GM18909 (cell line): ENCODE measurements around the gene MFAP1.

Experiments
- ATAC-seq: cut with Tn5 transposase; IDR thresholded peaks from one replicate; pipeline ENCODE4 v1.9.1; 2021; ENCODE audit warnings: mild to moderate bottlenecking; ENCODE audit not compliant: unreplicated experiment, poor library complexity

MFAP1 gene

DNA sequence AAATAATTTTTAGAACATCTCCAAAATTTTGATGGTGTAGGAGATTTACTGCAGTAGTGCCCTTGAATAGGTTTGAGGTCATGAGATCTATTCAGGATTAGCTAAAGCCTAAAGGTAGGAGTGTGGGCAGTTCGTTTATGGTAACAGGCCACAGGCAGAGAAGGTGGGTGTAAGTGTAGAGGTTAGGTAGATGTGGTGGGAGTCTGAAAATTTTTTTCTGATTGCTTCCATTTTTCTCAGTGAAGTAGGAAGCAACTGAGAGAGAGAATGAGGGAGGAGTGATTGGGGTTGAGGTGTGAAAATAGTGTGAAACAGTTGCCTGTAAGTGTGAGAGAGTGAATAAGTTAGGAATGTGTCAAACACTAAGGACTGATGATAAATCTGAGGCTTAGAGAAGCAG is 45.5 kb downstream of the MFAP1 start:
- no peak for ATAC-seq

DNA sequence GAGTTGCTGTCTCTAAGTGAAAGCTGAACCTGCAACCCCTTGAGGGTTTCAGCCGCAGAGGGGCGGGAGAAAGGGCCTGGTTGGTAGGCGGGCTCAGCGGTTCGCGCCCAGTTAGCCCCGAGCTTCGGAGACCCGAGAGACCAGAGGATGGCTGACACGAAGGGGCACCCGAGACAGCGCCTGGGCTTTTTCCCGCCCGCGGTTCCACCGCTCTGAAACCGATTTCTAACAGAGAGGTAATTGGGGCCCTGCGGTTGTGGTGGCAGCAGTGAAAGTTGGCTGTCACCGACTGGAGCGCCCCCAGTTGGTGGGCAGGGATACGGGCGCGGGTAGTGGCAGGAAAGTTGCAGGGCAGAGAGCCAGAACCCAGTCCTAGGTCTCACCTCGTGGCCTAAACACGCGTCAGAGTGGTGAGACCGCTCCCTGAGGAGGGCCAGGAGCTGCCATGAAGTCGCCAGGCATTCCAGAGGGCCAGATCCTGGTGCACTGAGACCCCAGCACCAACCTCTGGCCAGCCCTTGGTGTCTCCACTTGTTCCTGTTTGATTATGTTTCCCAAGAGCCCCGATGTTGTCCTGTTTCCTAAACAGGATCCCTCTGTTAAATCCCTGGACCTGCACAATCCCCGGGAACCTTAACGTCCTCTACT is 47.1 kb downstream of the MFAP1 start:
- ATAC-seq, result peak; percentile 69

DNA sequence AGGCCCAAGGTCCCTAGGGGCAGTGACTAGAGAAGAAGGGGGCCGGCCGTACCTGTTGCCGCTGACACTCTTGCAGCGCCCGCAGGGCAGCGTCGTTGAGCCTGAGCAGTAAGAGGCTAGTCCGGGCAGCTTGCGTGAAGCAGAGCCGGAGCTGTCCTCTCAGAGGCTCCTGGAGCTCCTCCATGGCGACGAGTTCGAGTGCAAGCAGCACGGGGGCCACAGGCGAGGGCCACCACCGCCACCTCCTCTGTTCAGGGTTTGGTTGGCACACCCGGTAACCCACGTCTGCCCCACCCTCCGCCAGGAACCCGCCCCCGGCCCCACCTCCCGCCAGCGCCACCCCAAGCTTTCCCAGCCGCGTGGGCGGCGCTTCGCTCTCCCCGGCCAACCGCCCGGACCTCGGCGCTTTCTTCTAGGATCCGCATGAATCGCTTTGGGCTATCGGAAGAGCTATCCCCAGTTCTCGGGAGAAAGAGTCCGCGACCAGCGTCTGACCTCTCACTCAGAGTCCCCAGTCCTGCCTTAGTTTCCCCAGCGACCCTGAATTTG is 47.7 kb downstream of the MFAP1 start, which contains the start of gene ELL3:
TSS of gene ELL3 (minus strand) at position 249 of the 549 bp plus-strand sequence. CDS start at position 184, 65 bp downstream.
- ATAC-seq, result peak; percentile 39

DNA sequence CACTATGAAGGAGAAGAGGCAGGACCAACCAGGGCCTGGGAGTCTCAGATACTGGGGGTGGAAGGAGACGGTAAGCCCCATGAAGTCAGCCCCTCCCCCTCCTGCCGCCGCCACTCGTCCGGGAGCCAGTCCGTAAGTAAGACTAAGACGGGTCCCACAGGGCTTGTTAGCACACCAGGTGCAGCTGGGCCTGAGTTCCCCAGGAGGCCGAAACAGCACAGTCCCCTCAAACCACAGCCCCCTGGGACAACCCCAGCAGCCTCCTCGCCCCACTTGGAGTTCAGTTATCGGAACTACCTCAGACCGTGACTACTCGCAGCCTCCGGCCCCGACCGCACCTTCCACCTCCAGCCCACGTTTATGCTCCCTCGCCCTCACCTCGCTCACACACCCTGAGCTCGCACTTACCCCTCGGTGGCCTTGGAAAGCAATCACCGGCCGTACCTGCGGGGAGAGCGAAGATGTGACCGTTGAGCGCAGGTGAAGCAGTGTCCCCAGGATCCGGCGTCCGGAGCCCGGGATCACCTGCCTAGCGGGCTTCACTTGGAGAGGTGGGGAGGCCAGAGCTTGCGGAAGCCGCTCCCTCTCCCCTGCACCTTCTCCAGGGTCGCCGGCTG is 48.3 kb downstream of the MFAP1 start:
- ATAC-seq, result peak; percentile 69

DNA sequence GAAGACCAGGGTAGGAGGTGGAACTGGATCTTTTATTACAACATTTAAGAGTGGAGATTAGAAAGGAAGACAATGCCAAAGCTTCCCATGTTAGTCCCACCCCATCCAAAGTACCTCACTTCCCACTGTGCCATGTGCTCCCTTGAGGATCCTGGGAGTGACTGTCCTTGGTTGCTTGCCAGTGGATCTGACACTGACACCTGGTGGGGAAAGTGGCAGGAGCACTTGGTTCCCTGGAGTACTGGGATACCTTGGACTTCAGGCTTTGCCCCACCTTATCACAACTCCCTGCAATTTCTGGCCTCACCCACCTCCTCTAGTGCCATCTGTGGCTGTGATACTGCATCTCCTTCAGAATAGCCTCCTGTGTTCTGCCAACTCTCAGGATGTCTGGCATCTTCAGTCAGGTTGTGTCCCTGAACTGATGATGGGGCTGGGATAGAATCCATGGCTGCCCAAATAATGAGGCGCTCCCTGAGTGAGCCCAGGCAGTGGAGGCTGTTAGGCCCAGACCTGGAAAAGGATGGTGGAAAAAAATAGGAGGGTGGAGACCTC is 49.0 kb downstream of the MFAP1 start:
- no peak for ATAC-seq

DNA sequence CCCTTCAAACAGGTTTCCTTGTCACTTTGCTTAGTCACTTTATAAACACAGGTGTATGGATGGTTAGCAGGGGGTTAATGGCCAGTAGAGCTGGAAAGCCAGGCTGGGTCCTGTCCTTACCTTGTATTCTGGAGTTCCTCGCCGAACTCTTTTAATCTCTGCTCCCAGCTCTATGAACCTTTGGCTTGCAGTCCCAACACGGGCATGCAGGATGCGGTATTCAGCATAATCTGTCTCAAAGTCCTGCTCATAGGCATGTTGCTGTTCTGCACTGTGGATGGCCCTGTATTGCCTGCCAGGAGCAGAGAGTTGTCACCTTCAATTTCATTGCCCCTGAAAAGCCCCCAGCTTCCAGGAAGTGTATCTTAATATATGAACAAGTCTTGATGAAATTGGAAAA is 50.4 kb downstream of the MFAP1 start:
- no peak for ATAC-seq

DNA sequence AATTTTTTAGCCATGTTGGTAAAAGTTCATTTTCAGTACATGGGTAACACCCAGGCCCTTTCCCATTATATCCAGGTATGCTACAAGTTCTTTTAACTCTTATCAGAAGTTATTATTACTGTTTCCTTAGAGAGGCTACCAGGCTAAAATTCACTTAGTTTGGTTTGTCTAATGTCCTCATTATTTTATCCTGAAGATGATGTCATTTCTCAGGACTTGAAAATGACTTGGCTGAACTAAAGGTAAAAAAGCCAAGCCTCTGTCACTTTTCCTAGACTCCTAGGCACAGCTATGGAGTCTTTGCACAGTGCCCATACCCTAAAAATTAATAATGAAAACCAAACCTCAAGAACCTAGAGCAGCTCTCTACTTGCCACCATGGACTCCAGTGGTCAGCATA is 51.9 kb downstream of the MFAP1 start:
- ATAC-seq, result no peak

DNA sequence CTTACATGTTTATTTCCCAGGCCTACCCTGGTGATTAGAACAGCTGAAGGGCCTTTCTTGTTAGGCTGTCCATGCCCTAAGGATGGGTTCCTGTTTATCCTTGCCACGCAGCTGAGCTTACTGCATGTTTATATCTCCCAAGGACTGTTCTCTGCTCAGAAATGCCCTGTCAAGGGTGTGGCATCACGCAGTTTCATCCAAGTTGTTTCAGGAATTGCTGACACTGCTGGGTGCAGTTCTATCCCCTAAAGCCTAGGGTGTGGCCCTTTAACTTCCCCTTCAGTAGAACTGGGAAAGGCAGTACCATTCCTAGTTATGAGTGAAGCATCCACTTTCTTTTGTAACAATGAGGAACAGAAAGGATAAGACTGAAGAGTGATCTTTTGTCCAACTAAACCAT is 52.7 kb downstream of the MFAP1 start:
- no peak for ATAC-seq

DNA sequence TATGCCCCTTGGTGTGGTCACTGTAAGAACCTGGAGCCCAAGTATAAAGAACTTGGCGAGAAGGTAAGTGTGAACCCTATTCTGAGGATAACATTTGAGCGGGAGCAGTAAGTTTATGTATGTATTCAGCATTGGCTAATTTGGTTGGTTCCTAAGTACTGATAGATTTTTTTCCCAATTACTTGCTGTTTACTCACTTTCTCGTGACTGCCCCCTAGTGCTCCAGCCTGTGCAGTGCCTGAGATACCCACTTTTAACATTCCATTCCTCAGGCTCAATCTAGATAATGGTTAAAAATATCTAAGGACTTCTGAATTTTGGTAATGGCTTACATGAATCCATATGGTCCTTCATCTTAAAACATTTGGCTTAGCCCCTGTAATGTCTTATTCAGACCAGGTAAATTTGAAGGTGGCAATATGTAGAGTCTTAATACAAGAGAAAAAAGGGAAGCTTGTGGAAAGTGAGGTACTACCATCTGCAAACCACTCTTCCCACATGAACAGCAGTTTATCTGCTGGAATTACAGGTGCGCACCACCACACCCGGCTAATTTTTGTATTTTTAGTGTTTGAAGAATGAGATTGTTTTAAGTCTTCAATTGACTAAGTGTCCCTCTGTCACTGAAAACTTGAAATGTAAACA is 54.8 kb downstream of the MFAP1 start:
- no peak for ATAC-seq

DNA sequence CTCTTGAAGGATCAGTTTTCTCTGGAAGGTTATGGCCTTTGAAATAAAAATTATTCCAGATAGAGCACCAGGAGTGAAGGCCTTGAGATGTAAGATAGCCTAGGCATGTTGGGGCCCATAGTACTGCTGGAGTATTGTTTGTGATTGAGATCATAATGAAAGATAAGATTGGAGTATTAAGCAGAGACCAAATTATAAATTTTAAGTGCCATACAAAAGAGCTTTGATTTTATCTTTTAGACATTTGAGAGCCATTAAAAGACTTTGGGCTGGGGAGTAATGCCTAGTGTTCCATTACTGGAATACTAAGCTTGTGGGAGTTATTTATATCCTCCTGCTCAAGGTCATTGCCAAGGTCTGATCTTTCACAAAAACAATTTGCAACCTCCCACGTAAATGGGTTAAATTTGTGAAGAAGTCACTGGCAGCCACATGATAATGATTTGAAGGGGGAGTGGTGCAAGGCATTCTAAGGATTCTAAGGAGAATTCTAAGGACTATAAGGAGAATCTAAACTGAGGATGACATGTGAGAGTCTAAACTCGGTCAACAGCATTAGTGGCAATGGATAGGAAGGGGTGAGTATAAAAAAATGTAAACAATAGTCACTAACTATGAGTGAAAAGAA is 60.6 kb downstream of the MFAP1 start:
- ATAC-seq, result no peak

DNA sequence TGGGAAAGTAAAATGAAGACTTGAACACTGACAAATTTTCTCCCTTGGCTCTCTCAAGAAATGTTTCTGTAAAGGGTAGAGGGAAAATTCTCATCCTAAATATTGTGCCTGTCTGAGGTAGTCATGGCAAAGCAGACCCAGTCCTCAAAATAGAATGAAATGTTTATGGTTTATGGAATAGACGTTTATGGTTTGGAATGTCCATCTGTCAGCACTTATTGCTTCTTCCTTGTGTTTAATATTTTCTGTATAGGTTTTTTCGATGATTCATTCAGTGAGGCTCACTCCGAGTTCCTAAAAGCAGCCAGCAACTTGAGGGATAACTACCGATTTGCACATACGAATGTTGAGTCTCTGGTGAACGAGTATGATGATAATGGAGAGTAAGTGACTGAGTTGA is 61.7 kb downstream of the MFAP1 start:
- no peak for ATAC-seq
